Brain microvascular endothelial cell (primary cell): ENCODE measurements around the gene TRAPPC1.
A peak's percentile ranks its signal among the peaks of the same experiment; 100 is the strongest.

Experiments
- DNase-seq: peaks from one replicate; pipeline ENCODE4 v3.0.0-alpha.2; 2020
- H3K27ac ChIP-seq: fragments of 250-450 bp; sonication (Bioruptor Pico); 2 replicates; pipeline ENCODE4 v1.5.1; 2020; ENCODE audit warnings: mild to moderate bottlenecking, moderate library complexity
- H3K27me3 ChIP-seq: fragments of 250-450 bp; sonication (Bioruptor Pico); replicated peaks from 2 replicates; pipeline ENCODE4 v1.5.1; 2020; ENCODE audit warnings: mild to moderate bottlenecking
- H3K36me3 ChIP-seq: fragments of 250-450 bp; sonication (Bioruptor Pico); replicated peaks from 2 replicates; pipeline ENCODE4 v1.5.1; 2020; ENCODE audit warnings: mild to moderate bottlenecking
- H3K4me3 ChIP-seq: 2 replicates; pipeline ENCODE4 v1.5.1; 2011; ENCODE audit warnings: low read depth, mild to moderate bottlenecking, control low read depth, low read length, moderate library complexity
- in situ Hi-C: cut with HindIII; loops from 2 replicates; pipeline ENCODE4 v1.10.0; 2017; ENCODE audit warnings: low sequenced_read_pairs, low pct_ligation_motif_present
- TF ChIP-seq, protein P1 (sequence below): IDR thresholded peaks from 2 replicates; pipeline ENCODE4 v1.5.1; 2011; ENCODE audit warnings: low read depth, mild to moderate bottlenecking, moderate library complexity, low read length, control low read depth, inconsistent platforms; ENCODE audit errors: missing control alignments

Gene TRAPPC1, protein sequence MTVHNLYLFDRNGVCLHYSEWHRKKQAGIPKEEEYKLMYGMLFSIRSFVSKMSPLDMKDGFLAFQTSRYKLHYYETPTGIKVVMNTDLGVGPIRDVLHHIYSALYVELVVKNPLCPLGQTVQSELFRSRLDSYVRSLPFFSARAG

DNA sequence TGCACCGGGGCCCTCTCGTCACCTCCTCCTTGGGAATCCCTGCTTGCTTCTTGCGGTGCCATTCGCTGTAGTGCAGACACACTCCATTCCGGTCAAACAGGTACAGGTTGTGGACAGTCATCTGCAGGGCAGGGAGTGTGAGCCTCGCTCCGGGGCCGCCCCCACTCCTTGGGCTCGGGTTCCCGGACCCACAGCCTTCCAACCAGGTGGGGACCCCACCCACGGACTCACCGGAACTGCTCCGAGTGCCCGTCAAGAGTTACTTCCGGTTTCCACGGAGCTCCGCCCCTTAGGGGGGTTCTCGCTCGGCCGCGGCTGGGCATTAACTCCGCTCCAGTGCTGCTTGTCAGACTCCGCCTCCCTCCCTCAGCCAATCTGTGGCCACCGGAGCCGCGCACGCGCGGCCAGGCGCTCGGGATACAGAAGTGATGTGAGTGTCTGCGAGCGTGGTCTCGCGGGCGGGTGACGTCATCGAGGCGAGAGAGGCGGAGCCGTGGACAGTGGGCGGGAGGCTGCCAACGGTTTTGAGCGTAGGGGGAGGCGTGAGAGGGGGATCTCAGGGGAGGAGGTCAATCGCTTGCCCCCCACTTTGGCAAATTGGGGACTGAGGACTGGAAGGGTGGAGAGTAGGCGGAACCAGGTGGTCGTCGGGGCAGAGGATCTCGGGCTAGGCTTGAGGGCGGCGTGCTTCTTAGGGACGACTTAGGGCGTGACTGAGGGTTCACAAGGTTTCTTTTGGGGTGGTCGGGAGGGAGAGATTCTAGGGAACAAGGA lies at the start of gene TRAPPC1, which contains the start of gene CNTROB:
TRAPPC1 (minus strand) TSS at position 238 of the 774 bp plus-strand sequence; CDS start at position 121, 117 bp downstream.
CNTROB (plus strand) TSS at position 498 of the 774 bp plus-strand sequence. CDS start 874 bp downstream, outside the sequence.
- H3K36me3 ChIP-seq: peaks cover 13% of the 10 kb centered on the region
- H3K27ac ChIP-seq: peak within 1 kb of the TSS; percentile 79
- in situ Hi-C loops: no loop called here
- peak; percentile 99 for DNase-seq
- peak within 1 kb of the TSS; percentile 98 for H3K4me3 ChIP-seq
- no peaks in the 10 kb centered on the region for H3K27me3 ChIP-seq
- TF ChIP-seq, protein P1, sequence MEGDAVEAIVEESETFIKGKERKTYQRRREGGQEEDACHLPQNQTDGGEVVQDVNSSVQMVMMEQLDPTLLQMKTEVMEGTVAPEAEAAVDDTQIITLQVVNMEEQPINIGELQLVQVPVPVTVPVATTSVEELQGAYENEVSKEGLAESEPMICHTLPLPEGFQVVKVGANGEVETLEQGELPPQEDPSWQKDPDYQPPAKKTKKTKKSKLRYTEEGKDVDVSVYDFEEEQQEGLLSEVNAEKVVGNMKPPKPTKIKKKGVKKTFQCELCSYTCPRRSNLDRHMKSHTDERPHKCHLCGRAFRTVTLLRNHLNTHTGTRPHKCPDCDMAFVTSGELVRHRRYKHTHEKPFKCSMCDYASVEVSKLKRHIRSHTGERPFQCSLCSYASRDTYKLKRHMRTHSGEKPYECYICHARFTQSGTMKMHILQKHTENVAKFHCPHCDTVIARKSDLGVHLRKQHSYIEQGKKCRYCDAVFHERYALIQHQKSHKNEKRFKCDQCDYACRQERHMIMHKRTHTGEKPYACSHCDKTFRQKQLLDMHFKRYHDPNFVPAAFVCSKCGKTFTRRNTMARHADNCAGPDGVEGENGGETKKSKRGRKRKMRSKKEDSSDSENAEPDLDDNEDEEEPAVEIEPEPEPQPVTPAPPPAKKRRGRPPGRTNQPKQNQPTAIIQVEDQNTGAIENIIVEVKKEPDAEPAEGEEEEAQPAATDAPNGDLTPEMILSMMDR: no peak

DNA sequence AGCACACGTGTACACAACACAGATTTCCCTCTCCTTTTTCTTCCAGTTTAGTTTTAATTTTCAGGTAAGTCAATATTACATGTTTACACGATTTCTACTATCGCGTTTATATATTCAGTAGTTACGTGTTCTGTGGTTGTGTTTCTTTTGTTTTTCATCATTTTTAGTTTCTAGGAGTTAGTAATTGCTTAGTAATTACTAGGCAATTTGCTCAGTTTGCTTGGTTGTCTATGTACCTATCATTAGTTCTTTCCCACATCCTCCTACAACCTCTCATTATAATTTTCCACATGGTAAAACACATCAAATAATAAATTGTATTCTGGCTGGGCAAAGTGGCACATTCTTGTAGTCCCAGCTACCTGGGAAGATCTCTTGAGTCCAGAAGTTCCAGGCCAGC lies 46.1 kb upstream of the TRAPPC1 start:
- DNase-seq: no peak
- Histone ChIP-seq H3K27ac (no peak overlapping the region), H3K4me3 (no peak overlapping the region), H3K36me3 (no peaks in the 10 kb centered on the region), H3K27me3 (no peaks in the 10 kb centered on the region)
- TF ChIP-seq, protein P1: no peak
- in situ Hi-C loops: no loop called here

DNA sequence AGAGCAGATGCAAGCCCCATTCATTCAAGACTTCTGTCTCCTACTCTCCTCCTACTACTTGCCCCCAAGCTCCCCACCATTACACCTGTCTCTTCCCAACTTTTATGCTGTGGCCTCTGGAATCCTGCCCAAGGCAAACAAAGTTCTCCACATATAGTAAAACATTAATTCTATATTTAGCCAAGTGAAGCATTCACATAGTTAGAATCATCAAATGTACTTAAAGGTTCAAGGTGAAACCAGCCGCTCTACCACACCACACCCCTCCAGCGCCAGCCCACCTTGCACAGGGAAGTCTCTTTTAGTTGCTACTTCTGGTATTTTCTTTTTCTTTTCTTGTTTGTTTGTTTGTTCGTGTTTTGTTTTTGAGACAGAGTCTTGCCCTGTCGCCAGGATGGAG lies 45.3 kb upstream of the TRAPPC1 start:
- in situ Hi-C loops: no loop called here
- H3K36me3 ChIP-seq: no peaks in the 10 kb centered on the region
- H3K27me3 ChIP-seq: no peaks in the 10 kb centered on the region
- DNase-seq: no peak
- H3K4me3 ChIP-seq: no peak overlapping the region
- no peak overlapping the region for H3K27ac ChIP-seq
- TF ChIP-seq, protein P1: no peak

DNA sequence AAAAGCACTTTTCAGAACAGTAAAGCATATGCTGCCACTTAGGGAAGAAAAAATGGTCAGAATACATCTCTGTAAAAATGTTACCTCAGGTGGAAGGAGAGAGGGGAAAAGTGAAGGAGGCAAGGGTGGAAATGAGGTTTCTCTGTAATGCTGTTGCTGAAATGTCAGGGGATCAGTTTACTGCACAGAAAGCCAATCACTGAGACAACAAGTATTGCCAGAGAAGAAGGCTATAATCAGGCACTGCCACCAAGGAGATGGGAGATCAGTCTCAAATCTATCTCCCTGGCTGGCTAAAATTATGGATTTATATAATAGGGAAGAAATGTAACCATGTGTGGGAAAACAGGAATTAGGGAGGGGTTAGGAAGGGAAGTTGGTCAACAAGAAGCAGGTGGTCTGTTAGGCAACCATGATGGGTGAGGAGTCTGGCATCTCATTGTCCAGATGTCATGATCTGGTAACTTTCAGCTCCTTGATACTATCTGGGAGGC lies 42.9 kb upstream of the TRAPPC1 start:
- TF ChIP-seq, protein P1: no peak
- no peak for DNase-seq
- no peaks in the 10 kb centered on the region for H3K36me3 ChIP-seq
- H3K27ac ChIP-seq: no peak overlapping the region
- no peaks in the 10 kb centered on the region for H3K27me3 ChIP-seq
- no peak overlapping the region for H3K4me3 ChIP-seq
- in situ Hi-C loops: no loop called here

DNA sequence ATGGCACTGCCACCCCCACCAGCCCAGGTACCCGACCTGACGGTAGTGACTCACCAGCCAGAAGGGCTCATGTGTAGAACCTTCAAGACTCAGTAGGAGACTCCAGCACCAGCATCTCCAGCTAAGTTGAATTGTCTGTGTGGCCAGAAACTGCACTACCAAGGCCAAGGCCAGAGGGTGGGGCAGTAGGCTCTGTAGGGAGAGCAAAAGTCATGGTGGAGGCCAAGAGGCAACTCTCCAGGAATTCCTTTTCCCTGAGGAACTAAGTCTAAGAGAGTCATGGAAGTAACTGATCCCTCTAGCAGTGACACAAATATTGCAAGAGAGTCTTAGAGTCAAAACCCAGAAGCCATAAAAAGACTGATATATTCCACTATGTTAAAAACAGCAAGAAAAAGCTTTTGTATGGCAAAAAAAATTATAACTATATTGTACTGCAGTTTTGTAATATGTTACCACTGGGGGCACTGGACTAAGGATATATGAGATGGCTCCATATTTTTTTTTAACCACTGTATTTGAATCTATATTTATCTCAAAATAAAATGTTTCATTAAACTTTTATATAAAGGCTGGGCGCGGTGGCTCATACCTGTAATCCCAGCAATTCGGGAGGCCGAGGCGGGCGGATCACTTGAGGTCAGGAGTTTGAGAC lies 40.5 kb upstream of the TRAPPC1 start:
- no peak for DNase-seq
- in situ Hi-C loops: no loop called here
- Histone ChIP-seq H3K27ac (no peak overlapping the region), H3K27me3 (no peaks in the 10 kb centered on the region), H3K4me3 (no peak overlapping the region), H3K36me3 (no peaks in the 10 kb centered on the region)
- TF ChIP-seq, protein P1: peak; percentile 5
